H9 (cell line): ENCODE data around the gene LHFPL2. TPM values are rescaled to one million over a fixed set of nuclear protein-coding genes. Genes with fewer than 3 reads are reported as not detected.

Source experiments
- DNase-seq: peaks from one replicate; pipeline ENCODE4 v3.0.0-alpha.2; 2017
- H2AFZ ChIP-seq: one replicate; pipeline ENCODE4 v1.6.1; 2013; ENCODE audit warnings: mild to moderate bottlenecking, low read length, control low read depth, moderate library complexity
- H2AK5ac ChIP-seq: 2 replicates; pipeline ENCODE4 v1.6.1; 2013; ENCODE audit warnings: low read length, control low read depth, mixed read lengths; ENCODE audit not compliant: insufficient read length
- H2BK120ac ChIP-seq: one replicate; pipeline ENCODE4 v1.6.1; 2013; ENCODE audit warnings: low read depth, mild to moderate bottlenecking, low read length, control low read depth, inconsistent platforms; ENCODE audit not compliant: poor library complexity, severe bottlenecking
- H2BK12ac ChIP-seq: 2 replicates; pipeline ENCODE4 v1.6.1; 2013; ENCODE audit warnings: low read length, control low read depth, mixed read lengths, low read depth; ENCODE audit not compliant: insufficient read length
- H2BK15ac ChIP-seq: 2 replicates; pipeline ENCODE4 v1.6.1; 2013; ENCODE audit warnings: low read depth, low read length, control low read depth
- H2BK20ac ChIP-seq: one replicate; pipeline ENCODE4 v1.6.1; 2013; ENCODE audit warnings: low read depth, mild to moderate bottlenecking, low read length, control low read depth, inconsistent platforms; ENCODE audit not compliant: poor library complexity, severe bottlenecking
- H2BK5ac ChIP-seq: 2 replicates; pipeline ENCODE4 v1.6.1; 2013; ENCODE audit warnings: low read length, control low read depth, mixed read lengths; ENCODE audit not compliant: insufficient read length
- H3K14ac ChIP-seq: 2 replicates; pipeline ENCODE4 v1.6.1; 2013; ENCODE audit warnings: low read length, control low read depth; ENCODE audit not compliant: insufficient read depth
- H3K18ac ChIP-seq: 2 replicates; pipeline ENCODE4 v1.6.1; 2013; ENCODE audit warnings: low read depth, mild to moderate bottlenecking, mixed read lengths, low read length, control low read depth; ENCODE audit not compliant: insufficient read length
- H3K23ac ChIP-seq: 2 replicates; pipeline ENCODE4 v1.6.1; 2013; ENCODE audit warnings: low read length, control low read depth, mixed read lengths, low read depth; ENCODE audit not compliant: insufficient read length
- H3K23me2 ChIP-seq: 2 replicates; pipeline ENCODE4 v1.6.1; 2013; ENCODE audit warnings: low read depth, mild to moderate bottlenecking, mixed read lengths, low read length, control low read depth; ENCODE audit not compliant: insufficient read length, poor library complexity, severe bottlenecking
- H3K27ac ChIP-seq: 2 replicates; pipeline ENCODE4 v1.5.1; 2013; ENCODE audit warnings: low read length, control low read depth, mixed read lengths, low read depth; ENCODE audit not compliant: insufficient read length
- H3K27me3 ChIP-seq: 2 replicates; pipeline ENCODE4 v1.6.1; 2013; ENCODE audit warnings: low read length, control low read depth, inconsistent platforms; ENCODE audit not compliant: insufficient read depth
- H3K4ac ChIP-seq: 2 replicates; pipeline ENCODE4 v1.6.1; 2013; ENCODE audit warnings: low read depth, mild to moderate bottlenecking, control low read depth, inconsistent platforms, low read length, moderate library complexity
- H3K4me1 ChIP-seq: 2 replicates; pipeline ENCODE4 v1.6.1; 2013; ENCODE audit warnings: low read length, control low read depth, inconsistent platforms; ENCODE audit not compliant: insufficient read depth
- H3K4me2 ChIP-seq: 2 replicates; pipeline ENCODE4 v1.6.1; 2013; ENCODE audit warnings: low read length, control low read depth, mixed read lengths; ENCODE audit not compliant: insufficient read length, insufficient read depth
- H3K56ac ChIP-seq: 2 replicates; pipeline ENCODE4 v1.6.1; 2013; ENCODE audit warnings: low read depth, mild to moderate bottlenecking, mixed read lengths, low read length, control low read depth; ENCODE audit not compliant: insufficient read length
- H3K79me1 ChIP-seq: 2 replicates; pipeline ENCODE4 v1.6.1; 2013; ENCODE audit warnings: low read depth, mild to moderate bottlenecking, moderate library complexity, low read length, control low read depth, inconsistent platforms; ENCODE audit not compliant: insufficient read depth, poor library complexity, severe bottlenecking
- H3K79me2 ChIP-seq: 2 replicates; pipeline ENCODE4 v1.6.1; 2013; ENCODE audit warnings: low read length, control low read depth, inconsistent platforms; ENCODE audit not compliant: insufficient read depth
- H3K9ac ChIP-seq: 2 replicates; pipeline ENCODE4 v1.6.1; 2013; ENCODE audit warnings: low read length, control low read depth, mixed read lengths; ENCODE audit not compliant: insufficient read length; ENCODE audit errors: extremely low read depth
- H3K9me3 ChIP-seq: one replicate; pipeline ENCODE4 v1.6.1; 2013; ENCODE audit warnings: low read depth, low read length, inconsistent platforms; ENCODE audit not compliant: control insufficient read depth
- H3T11ph ChIP-seq: one replicate; pipeline ENCODE4 v1.6.1; 2013; ENCODE audit warnings: mild to moderate bottlenecking, low read length, control low read depth, inconsistent platforms
- H4K20me1 ChIP-seq: one replicate; pipeline ENCODE4 v1.6.1; 2013; ENCODE audit not compliant: control insufficient read depth, insufficient read length, insufficient read depth
- H4K5ac ChIP-seq: 2 replicates; pipeline ENCODE4 v1.6.1; 2013; ENCODE audit warnings: low read depth, mild to moderate bottlenecking, mixed read lengths, low read length, control low read depth; ENCODE audit not compliant: insufficient read length
- H4K8ac ChIP-seq: replicated peaks from 2 replicates; pipeline ENCODE4 v1.6.1; 2013; ENCODE audit warnings: low read length, control low read depth, mixed read lengths, low read depth; ENCODE audit not compliant: insufficient read length
- H4K91ac ChIP-seq: 2 replicates; pipeline ENCODE4 v1.6.1; 2013; ENCODE audit warnings: low read depth, mild to moderate bottlenecking, moderate library complexity, mixed read lengths, low read length, control low read depth; ENCODE audit not compliant: insufficient read length
- H3K27ac Mint-ChIP-seq, 3 experiments: 2 replicates in 2 of 3; 3 replicates in 1 of 3; pipeline ENCODE4 v1.8.0; 2020 to 2021; ENCODE audit warnings: mixed read lengths in 3 of 3, mild to moderate bottlenecking in 1 of 3, moderate library complexity in 1 of 3
- H3K27me3 Mint-ChIP-seq: 2 replicates; pipeline ENCODE4 v1.8.0; 2021; ENCODE audit warnings: low read depth, mild to moderate bottlenecking, moderate library complexity, mixed read lengths
- H3K36me3 Mint-ChIP-seq, 3 experiments: 2 replicates in 2 of 3; 3 replicates in 1 of 3; pipeline ENCODE4 v1.8.0; 2020 to 2021; ENCODE audit warnings: low read depth in 3 of 3, mixed read lengths in 3 of 3; ENCODE audit not compliant: insufficient read depth in 1 of 3
- H3K4me1 Mint-ChIP-seq, 2 experiments: 2 replicates each; pipeline ENCODE4 v1.8.0; 2020; ENCODE audit warnings: mixed read lengths in 2 of 2
- H3K4me3 Mint-ChIP-seq, 2 experiments: 2 replicates in 1 of 2; 3 replicates in 1 of 2; pipeline ENCODE4 v1.8.0; 2020 to 2021; ENCODE audit warnings: mild to moderate bottlenecking in 2 of 2, mixed read lengths in 2 of 2, moderate library complexity in 1 of 2
- H3K9me3 Mint-ChIP-seq, 2 experiments: 2 replicates in 1 of 2; 3 replicates in 1 of 2; pipeline ENCODE4 v1.8.0; 2020; ENCODE audit warnings: mild to moderate bottlenecking in 2 of 2, mixed read lengths in 2 of 2, moderate library complexity in 1 of 2
- WGBS: extraction: QIAGEN DNeasy Blood & Tissue Kit; methylation state at CpG from one replicate; pipeline ENCODE4 v1.1.7; 2013; ENCODE audit warnings: missing lambda C conversion rate, low lambda C conversion rate, mixed read lengths; ENCODE audit not compliant: insufficient read length; ENCODE audit errors: extremely low coverage; 5-methylcytosine and 5-hydroxymethylcytosine counted together
- total RNA-seq: library from RNA; stranded (reverse); gene quantifications from 2 replicates; pipeline ENCODE4 v1.2.1, GENCODE V29; 2021
- TF ChIP-seq, protein P1 (sequence below): fragments of 200-600 bp; sonication (generic); conservative IDR thresholded peaks from 3 replicates; pipeline ENCODE4 v1.8.0; 2021; ENCODE audit warnings: antibody characterized with exemption, mild to moderate bottlenecking

Gene LHFPL2
- total RNA-seq, 1 experiment from 2014 or later = 26.3 TPM

DNA sequence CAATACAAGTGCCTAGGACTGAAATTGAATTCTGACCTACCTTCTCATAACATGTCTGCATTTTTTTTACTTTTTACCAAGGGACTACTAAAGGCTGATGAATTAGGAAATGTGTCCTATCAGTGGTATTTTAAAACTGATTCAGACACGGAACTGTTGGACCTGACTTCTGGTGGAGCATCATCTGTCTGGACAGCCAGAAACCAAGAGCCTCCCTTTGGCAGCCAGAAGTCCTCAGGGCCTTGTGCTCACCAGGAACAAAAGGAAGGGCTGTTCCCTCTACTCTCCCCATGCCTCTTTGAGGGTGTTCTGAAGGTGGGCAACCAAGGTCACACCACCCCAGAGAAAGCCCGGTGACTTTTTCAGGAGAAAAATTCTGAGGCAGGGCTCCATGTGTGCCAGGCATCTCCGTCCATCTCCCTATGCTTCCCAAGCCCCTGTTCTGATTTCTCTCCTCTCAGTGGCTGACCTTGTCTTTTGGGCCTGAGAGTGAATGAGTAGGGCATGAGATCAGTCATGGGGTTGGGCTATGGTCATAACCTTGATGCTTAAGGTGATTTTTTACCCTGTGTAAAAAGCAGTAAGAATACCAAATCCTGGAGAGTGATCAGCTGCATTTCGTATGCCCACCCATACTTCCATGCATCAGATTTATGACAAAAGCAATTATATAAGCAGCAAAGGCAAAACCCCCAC lies 144.5 kb downstream of the LHFPL2 start:
- no peaks in the 10 kb centered on the region; the same call in 1 of the 2 replicates for H3K79me2 ChIP-seq
- no peak overlapping the region for H4K91ac ChIP-seq
- H3K9me3 ChIP-seq = no peaks in the 10 kb centered on the region
- H3K4ac ChIP-seq = no peak overlapping the region
- H3K9ac ChIP-seq = no peak overlapping the region
- no peak overlapping the region for H2BK5ac ChIP-seq
- H2AK5ac ChIP-seq = no peak overlapping the region
- no peak overlapping the region for H3K23ac ChIP-seq
- no peak overlapping the region; the same call in 1 of the 2 replicates for H3K14ac ChIP-seq
- H3K27me3 ChIP-seq = no peaks in the 10 kb centered on the region
- no peak overlapping the region for H2BK120ac ChIP-seq
- H4K8ac ChIP-seq = no peak overlapping the region
- peaks cover 45 to 50% of the 10 kb centered on the region in 2 experiments for H3K4me1 Mint-ChIP-seq
- no CpG with 5 or more reads among the region's 4 CpGs for WGBS
- H4K20me1 ChIP-seq = no peaks in the 10 kb centered on the region
- no peak overlapping the region for H3K27ac ChIP-seq
- H3K27me3 Mint-ChIP-seq = no peaks in the 10 kb centered on the region
- no peak overlapping the region for H3K18ac ChIP-seq
- no peaks in the 10 kb centered on the region for H3K9me3 Mint-ChIP-seq
- no peak overlapping the region for H4K5ac ChIP-seq
- no peak for DNase-seq
- TF ChIP-seq, protein P1, sequence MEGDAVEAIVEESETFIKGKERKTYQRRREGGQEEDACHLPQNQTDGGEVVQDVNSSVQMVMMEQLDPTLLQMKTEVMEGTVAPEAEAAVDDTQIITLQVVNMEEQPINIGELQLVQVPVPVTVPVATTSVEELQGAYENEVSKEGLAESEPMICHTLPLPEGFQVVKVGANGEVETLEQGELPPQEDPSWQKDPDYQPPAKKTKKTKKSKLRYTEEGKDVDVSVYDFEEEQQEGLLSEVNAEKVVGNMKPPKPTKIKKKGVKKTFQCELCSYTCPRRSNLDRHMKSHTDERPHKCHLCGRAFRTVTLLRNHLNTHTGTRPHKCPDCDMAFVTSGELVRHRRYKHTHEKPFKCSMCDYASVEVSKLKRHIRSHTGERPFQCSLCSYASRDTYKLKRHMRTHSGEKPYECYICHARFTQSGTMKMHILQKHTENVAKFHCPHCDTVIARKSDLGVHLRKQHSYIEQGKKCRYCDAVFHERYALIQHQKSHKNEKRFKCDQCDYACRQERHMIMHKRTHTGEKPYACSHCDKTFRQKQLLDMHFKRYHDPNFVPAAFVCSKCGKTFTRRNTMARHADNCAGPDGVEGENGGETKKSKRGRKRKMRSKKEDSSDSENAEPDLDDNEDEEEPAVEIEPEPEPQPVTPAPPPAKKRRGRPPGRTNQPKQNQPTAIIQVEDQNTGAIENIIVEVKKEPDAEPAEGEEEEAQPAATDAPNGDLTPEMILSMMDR = no peak
- H3K36me3 Mint-ChIP-seq = peaks cover 0 to 14% (median 2%) of the 10 kb centered on the region in 3 experiments; a peak in 3 of 7 replicates
- H2BK15ac ChIP-seq = no peak overlapping the region
- no peak overlapping the region for H2AFZ ChIP-seq
- H2BK12ac ChIP-seq = no peak overlapping the region
- H3K27ac Mint-ChIP-seq = peak overlapping the region in 1 of 3 experiments; percentile 90; a peak in 2 of 7 replicates
- H3K4me2 ChIP-seq = no peak overlapping the region
- no peak overlapping the region for H3T11ph ChIP-seq
- peak overlapping the region in 1 of 2 experiments; percentile 19; a peak in 1 of 5 replicates for H3K4me3 Mint-ChIP-seq
- no peak overlapping the region for H2BK20ac ChIP-seq
- peaks cover 8% of the 10 kb centered on the region; the same call in 1 of the 2 replicates for H3K4me1 ChIP-seq
- H3K56ac ChIP-seq = no peak overlapping the region
- H3K79me1 ChIP-seq = no peaks in the 10 kb centered on the region
- no peaks in the 10 kb centered on the region for H3K23me2 ChIP-seq
